GM21737 (cell line): ENCODE data around the gene JAK2.
"Not testable (repeated sequence)": the region's sequence is repeated elsewhere in the genome, so short reads cannot be mapped to it uniquely, and the experiment has no call there.

Experiments used
- ATAC-seq: cut with Tn5 transposase; IDR thresholded peaks from one replicate; pipeline ENCODE4 v1.9.1; 2021; ENCODE audit warnings: mild to moderate bottlenecking, moderate library complexity; ENCODE audit not compliant: unreplicated experiment

The JAK2 gene

GRCh38 chr9:5041390-5042115, 56.5 kb downstream of the JAK2 start:
- no peak for ATAC-seq

DNA sequence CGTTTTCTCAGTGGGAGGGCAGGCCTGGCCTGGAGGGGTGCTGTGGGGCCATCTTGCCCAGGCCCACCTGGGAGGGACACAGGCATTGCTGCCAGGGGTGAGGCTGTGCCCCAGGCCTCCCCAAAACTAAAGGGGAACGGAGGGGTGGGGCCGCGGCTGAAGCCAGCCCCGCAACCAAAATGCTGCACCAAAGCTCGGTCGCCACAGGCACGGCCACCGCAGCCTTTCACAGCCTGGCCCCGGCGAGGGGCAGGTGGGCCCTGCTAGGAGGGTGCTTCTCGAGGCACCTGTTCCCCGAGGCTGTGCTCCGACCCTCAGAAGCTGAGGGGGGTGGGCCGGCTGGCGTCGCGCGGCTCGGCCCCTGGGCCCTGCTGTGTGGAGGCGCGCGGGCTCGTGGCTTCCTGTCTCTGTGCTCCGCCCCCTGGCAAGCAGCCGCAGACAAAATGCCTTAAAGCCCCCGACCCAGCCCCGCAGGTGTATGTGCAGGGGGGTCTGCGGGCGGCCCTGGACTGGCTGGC, 57.6 kb downstream of the JAK2 start:
- no peak for ATAC-seq

GRCh38 chr9:5043381-5043780, 58.3 kb downstream of the JAK2 start:
- no peak for ATAC-seq

GRCh38 chr9:5044160-5044559, 59.1 kb downstream of the JAK2 start:
- ATAC-seq = no peak

GRCh38 chr9:5052838-5053237, 67.8 kb downstream of the JAK2 start:
- no peak for ATAC-seq

DNA sequence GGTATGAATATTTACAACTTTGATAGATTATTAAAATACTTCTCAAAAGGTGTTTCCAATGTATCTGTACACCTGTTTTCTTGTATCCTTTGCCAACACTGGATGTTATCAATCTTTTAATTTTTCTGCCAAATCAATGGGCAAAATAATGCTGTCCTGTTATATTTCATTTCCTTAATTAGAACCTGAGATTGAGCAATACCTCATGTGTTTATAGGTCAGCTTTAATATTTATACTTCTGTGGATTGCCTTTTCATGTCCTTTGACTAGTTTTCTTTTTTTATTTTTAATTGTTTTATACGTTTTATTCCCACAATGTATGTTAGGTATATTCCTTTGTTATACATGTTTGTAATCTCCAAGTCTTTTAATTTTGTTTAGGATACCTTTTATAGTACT, 77.6 kb downstream of the JAK2 start:
- no peak for ATAC-seq

DNA sequence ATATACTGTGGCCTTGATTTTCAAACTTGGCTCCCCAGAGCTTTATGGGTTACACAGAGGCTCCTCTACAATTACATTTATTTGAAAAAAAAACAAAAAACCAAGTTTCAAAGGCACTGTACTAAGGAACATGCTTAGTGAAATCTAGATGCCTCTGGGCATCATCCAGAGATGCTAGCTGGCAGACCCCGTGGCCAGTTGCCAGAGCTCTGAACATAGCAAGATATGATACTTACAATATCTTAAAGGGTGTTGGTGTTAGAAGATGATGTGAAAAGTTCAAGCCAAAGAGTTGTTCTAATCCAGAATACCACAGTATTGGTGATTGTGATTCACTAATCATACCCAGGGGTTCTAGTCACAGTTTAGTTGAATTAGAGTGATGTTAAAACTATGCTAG, 87.8 kb downstream of the JAK2 start:
- ATAC-seq = no peak

GRCh38 chr9:5073701-5074100, 88.6 kb downstream of the JAK2 start:
- no peak for ATAC-seq

DNA sequence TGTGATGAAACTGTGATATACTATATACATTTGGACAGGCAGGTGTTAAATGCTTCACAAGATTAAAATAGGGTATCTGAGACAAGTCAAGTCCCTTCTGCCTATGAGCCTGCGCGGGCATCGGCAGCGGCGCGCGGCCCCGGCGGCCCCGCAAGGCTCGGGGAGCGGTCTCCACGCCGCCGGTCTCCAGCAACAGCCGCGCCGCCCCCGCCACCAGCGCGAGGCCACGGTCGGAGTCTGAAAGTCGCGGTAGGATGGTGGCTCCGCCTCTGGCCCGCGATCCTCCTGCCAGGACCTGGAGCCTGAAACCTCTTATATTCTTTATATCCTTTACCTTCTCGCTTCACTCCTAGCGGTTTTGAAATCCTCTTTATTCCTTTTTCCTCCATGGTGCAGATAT, 100.9 kb downstream of the JAK2 start:
- no peak for ATAC-seq

DNA sequence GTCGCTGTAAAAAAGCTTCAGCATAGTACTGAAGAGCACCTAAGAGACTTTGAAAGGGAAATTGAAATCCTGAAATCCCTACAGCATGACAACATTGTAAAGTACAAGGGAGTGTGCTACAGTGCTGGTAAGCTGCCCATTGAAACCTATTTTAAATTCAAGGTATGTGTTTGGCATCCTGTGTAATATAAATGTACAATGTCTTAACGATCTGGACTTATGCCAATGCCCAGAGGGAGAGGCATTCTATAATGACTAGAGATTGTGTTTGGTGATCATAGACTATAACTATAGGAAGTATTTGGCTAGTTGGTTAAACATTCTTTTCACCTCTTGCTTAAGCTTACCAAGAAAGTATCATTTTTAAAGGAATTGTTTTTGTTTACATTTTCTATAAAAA, 104.7 kb downstream of the JAK2 start:
- ATAC-seq = no peak

GRCh38 chr9:5095795-5096194, 110.7 kb downstream of the JAK2 start:
- ATAC-seq = no peak

- no peak for ATAC-seq
Observed at GRCh38 chr9:5099466-5099865, 114.4 kb downstream of the JAK2 start.

GRCh38 chr9:5101127-5101526, 116.1 kb downstream of the JAK2 start:
- not testable (repeated sequence) for ATAC-seq

DNA sequence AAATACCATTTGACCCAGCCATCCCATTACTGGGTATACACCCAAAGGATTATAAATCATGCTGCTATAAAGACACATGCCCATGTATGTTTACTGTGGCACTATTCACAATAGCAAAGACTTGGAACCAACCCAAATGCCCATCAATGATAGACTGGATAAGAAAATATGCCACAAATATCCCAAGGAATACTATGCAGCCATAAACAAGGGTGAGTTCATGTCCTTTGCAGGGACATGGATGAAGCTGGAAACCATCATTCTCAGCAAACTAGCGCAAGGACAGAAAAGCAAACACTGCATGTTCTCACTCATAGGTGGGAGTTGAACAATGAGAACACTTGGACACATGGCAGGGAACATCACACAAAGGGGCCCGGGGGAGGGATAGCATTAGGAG, 121.4 kb downstream of the JAK2 start:
- not testable (repeated sequence) for ATAC-seq

DNA sequence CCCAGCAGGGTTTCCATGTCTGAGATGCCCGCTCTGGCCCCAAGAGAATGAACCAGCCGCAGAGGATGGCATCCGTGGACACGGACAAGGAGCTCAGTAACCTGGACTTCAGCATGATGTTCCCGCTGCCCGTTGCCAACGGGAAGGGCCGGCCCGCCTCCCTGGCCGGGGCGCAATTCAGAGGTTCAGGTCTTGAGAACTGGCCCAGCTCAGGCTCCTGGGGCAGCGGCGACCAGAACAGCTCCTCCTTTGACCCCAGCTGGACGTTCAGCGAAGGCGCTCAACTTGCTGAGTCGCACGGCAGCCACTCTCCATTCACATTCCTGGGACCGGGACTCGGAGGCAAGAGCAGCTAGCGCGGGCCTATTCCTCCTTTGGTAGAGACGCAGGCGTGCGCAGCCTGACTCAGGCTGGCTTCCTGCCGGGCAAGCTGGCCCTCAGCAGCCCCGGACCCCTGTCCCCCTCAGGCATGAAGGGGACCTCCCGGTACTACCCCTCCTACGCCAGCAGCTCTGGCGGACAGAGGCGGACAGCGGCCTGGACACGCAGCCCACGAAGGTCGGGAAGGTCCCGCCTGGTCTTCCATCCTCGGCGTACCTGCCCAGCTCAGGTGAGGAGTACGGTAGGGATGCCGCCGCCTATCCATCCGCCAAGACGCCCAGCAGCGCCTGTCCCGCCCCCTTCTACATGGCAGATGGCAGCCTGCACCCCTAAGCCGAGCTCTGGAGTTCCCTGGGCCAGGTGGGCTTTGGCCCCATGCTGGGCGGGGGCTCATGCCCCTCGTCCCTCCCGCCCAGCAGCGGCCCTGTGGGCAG, 126.0 kb downstream of the JAK2 start:
- no peak for ATAC-seq

- ATAC-seq = no peak
Observed at GRCh38 chr9:5111696-5112095, 126.6 kb downstream of the JAK2 start.

DNA sequence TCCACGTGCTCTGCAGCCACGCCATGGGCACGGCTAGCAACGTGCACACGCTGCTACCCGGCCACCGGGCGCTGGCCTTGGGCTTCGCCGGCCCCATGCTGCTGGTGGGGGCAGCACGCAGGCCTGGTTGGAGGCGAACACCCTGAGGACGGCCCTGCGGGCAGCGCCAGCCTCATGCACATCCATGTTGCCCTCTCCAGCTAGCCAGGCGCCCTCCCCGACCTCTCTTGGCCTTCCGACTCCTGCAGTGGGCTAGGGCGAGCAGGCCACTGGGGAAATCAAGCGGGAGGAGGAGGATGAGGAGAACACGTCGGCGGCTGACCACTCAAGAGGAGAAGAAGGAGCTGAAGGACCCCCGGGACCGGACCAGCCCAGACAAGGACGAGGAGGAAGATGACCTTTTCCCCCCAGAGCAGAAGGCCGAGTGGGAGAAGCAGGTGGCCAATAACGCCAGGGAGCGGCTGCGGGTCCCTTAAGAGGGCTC, 127.1 kb downstream of the JAK2 start:
- no peak for ATAC-seq

DNA sequence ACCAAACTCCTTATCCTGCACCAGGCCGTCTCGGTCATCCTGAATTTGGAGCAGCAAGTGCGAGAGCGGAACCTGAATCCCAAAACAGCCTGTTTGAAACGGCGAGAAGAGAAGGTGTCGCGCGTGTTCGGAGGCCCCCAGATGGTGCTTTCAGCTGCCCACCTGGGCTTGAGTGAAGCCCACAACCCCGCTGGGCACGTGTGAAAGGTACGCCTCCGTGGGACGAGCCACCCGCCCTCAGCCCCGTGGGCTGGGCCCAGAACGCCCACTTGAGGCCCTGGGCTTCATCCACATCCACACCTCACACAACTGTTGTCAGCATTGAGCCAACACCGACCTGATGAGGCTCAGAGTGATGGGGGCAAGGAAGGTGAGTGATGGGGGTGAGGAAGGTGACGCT, 127.6 kb downstream of the JAK2 start:
- no peak for ATAC-seq

DNA sequence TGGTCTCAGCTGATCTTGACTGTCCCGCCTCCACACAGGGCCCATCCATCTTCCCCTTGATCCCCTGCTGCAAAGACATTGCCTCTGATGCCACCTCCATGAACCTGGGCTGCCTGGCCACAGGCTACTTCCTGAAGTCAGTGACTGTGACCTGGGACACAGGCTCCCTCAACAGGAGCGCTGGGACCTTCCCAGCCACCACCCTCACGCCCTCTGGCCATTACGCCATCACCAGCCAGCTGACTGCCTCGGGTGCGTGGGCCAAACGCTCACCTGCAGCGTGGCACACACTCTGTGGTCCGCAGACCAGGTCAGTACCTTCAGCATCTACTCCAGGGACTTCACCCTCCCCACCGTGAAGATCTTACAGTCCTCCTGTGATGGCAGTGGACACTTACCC, 128.5 kb downstream of the JAK2 start:
- ATAC-seq = no peak

DNA sequence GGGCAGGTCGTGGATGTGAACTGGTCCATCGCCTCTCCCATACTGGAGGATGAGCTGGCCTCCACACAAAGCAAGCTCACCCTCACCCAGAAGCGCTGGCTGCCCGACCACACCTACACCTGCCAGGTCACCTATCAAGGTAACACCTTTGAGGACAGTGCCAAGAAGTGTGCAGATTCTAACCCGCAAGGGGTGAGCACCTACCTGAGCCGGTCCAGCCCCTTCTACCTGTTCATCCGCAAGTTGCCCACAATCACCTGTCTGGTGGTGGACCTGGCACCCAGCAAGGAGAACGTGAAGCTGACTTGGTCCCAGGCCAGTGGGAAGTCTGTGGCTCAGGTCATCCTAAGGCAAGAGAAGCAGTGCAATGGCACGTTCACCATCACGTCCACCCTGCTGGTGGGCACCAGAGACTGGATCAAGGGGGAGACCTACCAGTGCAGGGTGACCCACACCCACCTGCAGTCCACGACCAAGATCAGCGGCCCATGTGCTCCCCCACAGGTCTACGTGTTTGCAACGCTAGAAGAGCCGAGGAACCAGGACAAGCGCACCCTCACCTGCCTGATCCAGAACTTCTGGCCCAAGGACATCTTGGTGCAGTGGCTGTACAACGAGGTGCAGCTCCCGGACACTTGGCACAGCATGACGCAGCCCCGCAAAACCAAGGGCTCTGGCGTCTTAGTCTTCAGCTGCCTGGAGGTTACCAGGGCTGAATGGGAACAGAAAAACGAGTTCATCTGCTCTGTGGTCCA, 129.1 kb downstream of the JAK2 start:
- ATAC-seq = no peak

DNA sequence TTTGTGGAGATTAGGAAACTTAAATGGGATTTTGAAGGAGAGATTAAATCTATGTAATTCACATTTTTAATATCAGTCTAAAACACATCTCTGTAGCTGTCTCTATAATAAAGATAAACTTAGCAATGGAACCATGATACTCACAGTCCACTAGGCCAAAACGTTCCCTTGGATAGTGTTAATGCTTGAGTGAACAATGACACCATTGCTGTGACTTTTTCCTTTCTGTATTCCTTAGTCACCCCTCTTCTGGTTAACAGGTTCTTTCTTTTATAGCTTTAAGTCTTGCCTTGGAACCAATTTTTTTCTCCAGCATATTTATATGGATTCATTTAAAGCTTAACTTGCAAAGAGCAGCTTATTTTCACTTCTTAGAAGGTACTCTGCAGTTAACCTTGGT, 137.0 kb downstream of the JAK2 start:
- ATAC-seq = no peak
